Ovary (tissue), 9 donors: ENCODE data around the gene MEGF8. TPM values are rescaled to one million over a fixed set of nuclear protein-coding genes. Genes with fewer than 3 reads are reported as not detected.

Experiments used
- DNase-seq, 5 donors: peaks; one replicate each; pipeline ENCODE4 v3.0.0-alpha.2; 2019 to 2020
- H3K27ac ChIP-seq, 2 donors: fragments of 200-600 bp; one replicate each; pipeline versions ENCODE4 v1.5.1 to v1.8.0; 2019 to 2022
- H3K27me3 ChIP-seq: fragments of 200-600 bp; one replicate; pipeline ENCODE4 v1.8.0; 2022
- H3K36me3 ChIP-seq: fragments of 200-600 bp; sonication (generic); one replicate; pipeline ENCODE4 v1.5.1; 2019
- H3K4me1 ChIP-seq: one replicate; pipeline ENCODE4 v1.8.1; 2013; ENCODE audit warnings: mild to moderate bottlenecking, moderate library complexity; ENCODE audit not compliant: insufficient read depth
- H3K4me3 ChIP-seq: fragments of 200-600 bp; sonication (generic); one replicate; pipeline ENCODE4 v1.5.1; 2017
- H3K9me3 ChIP-seq, 2 donors: fragments of 200-600 bp in 1 of 2; sonication (generic) in 1 of 2; one replicate each; pipeline versions ENCODE4 v1.5.1 to v1.8.1; 2013 to 2019; ENCODE audit warnings: mild to moderate bottlenecking in 1 of 2, moderate library complexity in 1 of 2
- EP300 ChIP-seq: sonication (generic); formaldehyde crosslinking; IDR thresholded peaks from one replicate; pipeline ENCODE4 v1.6.1; 2017; ENCODE audit warnings: antibody characterized with exemption
- POLR2A ChIP-seq: fragments of 450-650 bp; IDR thresholded peaks from one replicate; pipeline ENCODE4 v1.6.1; 2017; ENCODE audit warnings: antibody characterized with exemption, mild to moderate bottlenecking, moderate library complexity
- whole genome bisulfite sequencing, 3 donors: extraction: QIAGEN DNeasy Blood & Tissue Kit in 1 of 3; methylation state at CpG; one replicate each; pipeline versions ENCODE4 v1.1.5 to v1.1.7; 2013 to 2017; 5-methylcytosine and 5-hydroxymethylcytosine counted together
- intact Hi-C, 4 donors: fragments of 100-400 bp; cut with DNase I; formaldehyde crosslinking; loops; one replicate each; pipeline versions ENCODE4 v1.11.0 to v1.15.1; 2022 to 2023
- polyA plus RNA-seq, 2 donors: library from polyadenylated mRNA; stranded (reverse); fragments of 200-250 nt in 1 of 2; fragments of 350-450 nt in 1 of 2; fragmentation: Illumina TruSeq in 1 of 2; extraction: RNeasy Lipid Tissue Mini Kit (QIAGEN cat#74804) in 1 of 2; gene quantifications; one replicate each; pipeline ENCODE4 v1.2.3, GENCODE V29; 2013 to 2014
- total RNA-seq, 7 donors: library from RNA; depleted of rRNA in 2 of 7; stranded (reverse); fragments of >200 nt in 2 of 7; fragmentation: NEBNext Ultra II Directional in 3 of 7; extraction: Animal tissue kit (Norgen Biotek cat#: 25700) in 3 of 7; gene quantifications; one replicate each; pipeline versions ENCODE4 v1.1.0 to v1.2.4, GENCODE V29; 2016 to 2023
- TF ChIP-seq, protein P1 (sequence below), 3 donors: fragments of 450-650 bp in 2 of 3; fragments of 200-600 bp in 1 of 3; IDR thresholded peaks; one replicate each; pipeline versions ENCODE4 v1.5.1 to v1.8.0; 2016 to 2022; ENCODE audit warnings: antibody characterized with exemption in 3 of 3, mild to moderate bottlenecking in 1 of 3
- donor health status: DM: no; HTN: no; CAD: no; lungs with moderate emphysema.
- donor health status: DM: no; HTN: no; CAD: no.
- donor health status: Bipolar disorder and iron deficiency.
- donor health status: DM: yes; HTN: yes; CAD: no.
- donor health status: DM: no; HTN: no; CAD: no.
- donor health status: DM: yes; HTN: yes; CAD: no.

Gene MEGF8
- total and polyA plus RNA-seq, 9 donors, result 11.0 to 31.6 (median 23.3) TPM

DNA sequence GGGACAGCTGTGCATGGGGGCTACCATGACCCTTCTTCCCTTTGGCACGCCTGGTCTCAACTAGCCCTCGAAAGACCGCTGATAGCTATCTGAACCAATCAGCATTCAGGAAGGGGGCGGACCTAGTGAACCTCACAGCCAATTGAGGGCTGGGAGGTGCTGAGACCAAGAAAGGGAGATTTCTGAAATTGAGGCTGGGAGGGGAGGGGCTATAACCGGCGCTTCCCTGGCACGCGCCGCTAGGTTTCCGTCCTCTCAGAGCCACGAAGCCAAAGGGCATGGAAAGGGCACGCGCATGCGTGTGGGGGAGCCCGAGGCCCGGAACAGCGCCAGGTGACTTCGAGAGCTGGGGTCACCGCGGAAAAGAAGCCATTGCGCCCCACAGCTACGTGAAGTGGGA lies 18.8 kb upstream of the MEGF8 start:
- no peak overlapping the region for H3K27ac ChIP-seq

DNA sequence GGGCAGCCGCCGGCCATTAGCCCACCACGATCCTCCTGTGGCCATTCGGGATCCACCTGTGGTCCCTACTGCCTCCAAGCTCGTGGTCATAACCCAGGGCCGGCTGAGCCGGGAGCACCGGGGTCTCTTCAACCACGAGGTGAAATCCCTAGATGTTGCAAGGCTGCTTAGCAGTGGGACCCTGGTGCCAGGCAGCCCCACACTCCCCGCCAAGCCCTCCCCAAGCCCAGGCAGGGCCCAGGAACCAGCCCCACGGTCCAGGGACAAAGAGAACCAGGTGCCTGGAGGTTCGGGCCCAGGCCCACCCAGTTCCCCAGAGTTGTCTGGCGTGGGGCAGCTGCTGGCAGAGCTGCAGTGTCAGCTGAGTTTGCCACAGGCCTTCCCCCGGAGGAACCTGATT lies 15.7 kb upstream of the MEGF8 start:
- no peak for DNase-seq
- 89 to 95% (median 91%) methylated on average over 14 of the region's 14 CpGs for WGBS, 3 donors
- no peaks in the 10 kb centered on the region for H3K27me3 ChIP-seq
- H3K27ac ChIP-seq, result no peak overlapping the region
- no peaks in the 10 kb centered on the region for H3K9me3 ChIP-seq
- H3K4me3 ChIP-seq, result no peak overlapping the region
- TF ChIP-seq POLR2A (no peak), EP300 (no peak)
- TF ChIP-seq, protein P1, sequence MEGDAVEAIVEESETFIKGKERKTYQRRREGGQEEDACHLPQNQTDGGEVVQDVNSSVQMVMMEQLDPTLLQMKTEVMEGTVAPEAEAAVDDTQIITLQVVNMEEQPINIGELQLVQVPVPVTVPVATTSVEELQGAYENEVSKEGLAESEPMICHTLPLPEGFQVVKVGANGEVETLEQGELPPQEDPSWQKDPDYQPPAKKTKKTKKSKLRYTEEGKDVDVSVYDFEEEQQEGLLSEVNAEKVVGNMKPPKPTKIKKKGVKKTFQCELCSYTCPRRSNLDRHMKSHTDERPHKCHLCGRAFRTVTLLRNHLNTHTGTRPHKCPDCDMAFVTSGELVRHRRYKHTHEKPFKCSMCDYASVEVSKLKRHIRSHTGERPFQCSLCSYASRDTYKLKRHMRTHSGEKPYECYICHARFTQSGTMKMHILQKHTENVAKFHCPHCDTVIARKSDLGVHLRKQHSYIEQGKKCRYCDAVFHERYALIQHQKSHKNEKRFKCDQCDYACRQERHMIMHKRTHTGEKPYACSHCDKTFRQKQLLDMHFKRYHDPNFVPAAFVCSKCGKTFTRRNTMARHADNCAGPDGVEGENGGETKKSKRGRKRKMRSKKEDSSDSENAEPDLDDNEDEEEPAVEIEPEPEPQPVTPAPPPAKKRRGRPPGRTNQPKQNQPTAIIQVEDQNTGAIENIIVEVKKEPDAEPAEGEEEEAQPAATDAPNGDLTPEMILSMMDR (IDR thresholded peaks at IDR 0.05), result no peak
- no peaks in the 10 kb centered on the region for H3K36me3 ChIP-seq
- intact Hi-C loops, result no loop called here
- peaks cover 3% of the 10 kb centered on the region for H3K4me1 ChIP-seq

More for the DNA sequence above, 18.8 kb upstream of the MEGF8 start:
- Histone ChIP-seq H3K4me1 (peaks cover 4% of the 10 kb centered on the region), H3K27me3 (no peaks in the 10 kb centered on the region), H3K4me3 (no peak overlapping the region), H3K36me3 (no peaks in the 10 kb centered on the region), H3K9me3 (no peaks in the 10 kb centered on the region)
- intact Hi-C loops, result no loop called here
- WGBS, 3 donors, result 75 to 88% (median 80%) methylated on average over 22 of the region's 22 CpGs
- DNase-seq, result no peak
- TF ChIP-seq EP300 (no peak), POLR2A (no peak)
- TF ChIP-seq, protein P1 (IDR thresholded peaks at IDR 0.05), result no peak

DNA sequence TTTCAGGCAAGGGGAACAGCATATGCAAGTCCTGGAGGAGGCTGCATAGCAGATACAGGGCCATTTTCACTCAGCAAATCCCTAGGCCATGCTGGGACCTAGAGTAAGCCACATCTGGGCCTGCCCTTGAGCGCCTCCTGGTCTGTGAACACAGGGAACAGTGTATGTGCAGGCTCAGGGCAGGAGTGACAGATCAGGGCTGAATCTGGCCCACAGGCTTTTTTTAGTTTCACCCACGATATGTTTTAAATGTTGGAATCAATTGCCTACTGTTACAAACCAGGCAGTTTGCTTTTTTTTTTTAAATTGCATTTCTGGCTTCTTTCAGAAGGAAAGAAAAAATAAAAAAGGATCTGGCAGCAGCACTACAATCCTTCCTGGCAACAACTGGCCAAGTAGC lies 13.8 kb upstream of the MEGF8 start:
- 45 to 61% (median 54%) methylated on average over 2 of the region's 2 CpGs for WGBS, 3 donors
- intact Hi-C loops, result no loop called here
- DNase-seq, result no peak
- Histone ChIP-seq H3K27me3 (no peaks in the 10 kb centered on the region), H3K9me3 (no peaks in the 10 kb centered on the region), H3K36me3 (no peaks in the 10 kb centered on the region), H3K4me3 (no peak overlapping the region), H3K27ac (no peak overlapping the region), H3K4me1 (peaks cover 3% of the 10 kb centered on the region)
- TF ChIP-seq POLR2A, result no peak
- TF ChIP-seq, protein P1 (IDR thresholded peaks at IDR 0.05), result no peak

DNA sequence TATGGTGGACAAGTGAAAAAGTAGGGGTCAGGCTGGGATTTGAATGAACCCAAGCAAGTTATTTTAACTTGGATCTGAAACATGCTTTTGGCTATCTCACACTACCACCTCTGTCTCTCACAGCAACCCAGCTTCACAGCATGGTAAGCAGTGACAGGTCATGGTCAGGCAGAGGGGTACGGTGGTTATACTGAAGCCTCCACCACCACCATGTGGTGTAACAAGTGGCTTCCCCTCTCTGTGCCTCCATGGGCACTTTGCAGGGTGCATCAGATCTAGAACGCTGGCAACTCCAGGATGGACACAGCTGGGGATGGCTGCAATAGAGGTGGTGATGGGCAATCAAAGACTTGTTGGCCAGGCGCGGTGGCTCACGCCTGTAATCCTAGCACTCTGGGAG lies 13.1 kb upstream of the MEGF8 start:
- Histone ChIP-seq H3K27me3 (no peaks in the 10 kb centered on the region), H3K27ac (no peak overlapping the region), H3K9me3 (no peaks in the 10 kb centered on the region), H3K4me1 (peaks cover 3% of the 10 kb centered on the region), H3K36me3 (no peaks in the 10 kb centered on the region), H3K4me3 (no peak overlapping the region)
- DNase-seq, result no peak
- intact Hi-C loops, result no loop called here
- WGBS, 3 donors, result 70 to 76% (median 76%) methylated on average over 5 of the region's 5 CpGs
- TF ChIP-seq, protein P1 (IDR thresholded peaks at IDR 0.05), result no peak
- TF ChIP-seq POLR2A (no peak), EP300 (no peak)
